Nucleus accumbens (tissue), 56 donors: ENCODE measurements around the gene ATG101.

Experiments used
- DNase-seq, 56 donors: peaks; one replicate each; lab custom pipeline; 2025; lab: John Stamatoyannopoulos, UW

The ATG101 gene

GRCh38 chr12:52074971-52075724, 5.4 kb downstream of the ATG101 start:
- no peak for DNase-seq

- no peak for DNase-seq
Measured at GRCh38 chr12:52076811-52077210, 7.0 kb downstream of the ATG101 start.

GRCh38 chr12:52078276-52078675, 8.5 kb downstream of the ATG101 start:
- DNase-seq: no peak

- DNase-seq: no peak
Measured at GRCh38 chr12:52079576-52080402, 10.0 kb downstream of the ATG101 start, which contains the start of gene SMIM41. SMIM41 (plus strand) TSS chr12:52079704; CDS start chr12:52079780, 76 bp downstream.

- no peak for DNase-seq
Measured at GRCh38 chr12:52080403-52081251, 10.8 kb downstream of the ATG101 start.

- DNase-seq: no peak
Measured at GRCh38 chr12:52081263-52081733, 11.5 kb downstream of the ATG101 start.

- DNase-seq: no peak
Measured at GRCh38 chr12:52082026-52082668, 12.4 kb downstream of the ATG101 start.

- DNase-seq: peak in 4 of 56 donors; percentile 15 to 22 (median 18)
Measured at GRCh38 chr12:52082669-52082987, 12.8 kb downstream of the ATG101 start.

- DNase-seq: peak in 38 of 56 donors; percentile 9 to 77 (median 38)
Measured at GRCh38 chr12:52082988-52083637, 13.3 kb downstream of the ATG101 start.

GRCh38 chr12:52083638-52083996, 13.8 kb downstream of the ATG101 start:
- no peak for DNase-seq

- no peak for DNase-seq
Measured at GRCh38 chr12:52084491-52085231, 14.9 kb downstream of the ATG101 start.

- DNase-seq: no peak
Measured at GRCh38 chr12:52085682-52086180, 16.0 kb downstream of the ATG101 start.

- no peak for DNase-seq
Measured at GRCh38 chr12:52086366-52086765, 16.6 kb downstream of the ATG101 start.

- DNase-seq: no peak
Measured at GRCh38 chr12:52086944-52087835, 17.4 kb downstream of the ATG101 start.

- no peak for DNase-seq
Measured at GRCh38 chr12:52087961-52088820, 18.4 kb downstream of the ATG101 start.

- no peak for DNase-seq
Measured at GRCh38 chr12:52089491-52089890, 19.7 kb downstream of the ATG101 start.

GRCh38 chr12:52090291-52090690, 20.5 kb downstream of the ATG101 start:
- DNase-seq: no peak
